ENCODE data around the gene FAM174C. TPM values are rescaled to one million over a fixed set of nuclear protein-coding genes. Genes with fewer than 3 reads are reported as not detected.

FAM174C gene
- total RNA-seq, 4 donors from 2014 or later = 37.4 to 76.7 (median 46.7) TPM

GRCh38 chr19:1312767-1313694 lies 37.7 kb downstream of the FAM174C start:
- no peak for TF ChIP-seq CTCF (IDR thresholded peaks at IDR 0.05; ENCODE audit: low read depth)

DNA sequence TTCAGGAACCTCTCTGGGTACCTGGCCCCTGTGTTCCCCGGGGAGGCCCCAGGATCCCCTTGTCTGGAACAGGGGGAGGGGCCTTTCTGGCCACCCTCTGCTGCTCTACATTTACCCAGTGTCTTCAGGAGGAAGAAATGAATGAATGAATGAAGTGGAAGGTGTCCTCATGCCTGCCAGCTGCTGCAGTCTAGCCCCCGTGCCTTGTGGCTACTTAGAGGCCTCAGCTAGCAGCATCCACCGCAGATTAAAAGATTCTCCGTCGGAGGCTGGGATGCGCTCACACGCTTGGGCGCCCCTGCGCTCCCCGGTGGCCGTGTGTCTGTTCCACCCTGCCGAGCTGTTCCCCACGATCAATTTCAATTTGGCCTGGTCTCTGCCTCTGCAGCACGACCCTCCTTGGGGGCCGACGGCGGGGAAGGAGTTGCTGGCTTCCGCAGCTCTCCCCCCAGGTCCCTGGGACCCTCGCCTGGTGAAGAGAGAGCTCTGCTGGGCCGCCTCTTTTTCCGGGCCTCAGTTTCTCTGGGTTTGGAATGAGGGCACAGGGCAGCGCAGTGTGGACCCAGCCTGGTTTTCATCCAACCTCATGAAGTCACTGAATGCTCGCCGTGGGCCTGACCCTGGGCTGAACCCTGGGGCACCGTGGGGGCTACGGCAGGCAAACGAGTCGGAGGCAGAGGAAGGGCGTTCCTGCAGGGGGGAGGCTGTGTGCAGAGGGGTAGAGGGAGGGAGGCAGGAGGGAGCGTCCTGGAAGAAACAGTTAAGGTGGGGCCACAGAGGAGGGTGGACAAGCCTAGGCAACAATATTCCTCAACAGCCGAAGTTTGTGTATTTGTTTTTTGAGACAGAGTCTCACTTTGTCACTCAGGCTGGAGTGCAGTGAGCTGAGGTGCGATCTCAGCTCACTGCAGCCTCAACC lies 38.6 kb downstream of the FAM174C start:
- no peak for TF ChIP-seq CTCF (IDR thresholded peaks at IDR 0.05; ENCODE audit: low read depth)

GRCh38 chr19:1315470-1316166 lies 40.3 kb downstream of the FAM174C start:
- no peak for TF ChIP-seq CTCF (IDR thresholded peaks at IDR 0.05; ENCODE audit: low read depth)

- no peak for TF ChIP-seq CTCF (IDR thresholded peaks at IDR 0.05; ENCODE audit: low read depth)
Observed at GRCh38 chr19:1316466-1316865, 41.1 kb downstream of the FAM174C start.

DNA sequence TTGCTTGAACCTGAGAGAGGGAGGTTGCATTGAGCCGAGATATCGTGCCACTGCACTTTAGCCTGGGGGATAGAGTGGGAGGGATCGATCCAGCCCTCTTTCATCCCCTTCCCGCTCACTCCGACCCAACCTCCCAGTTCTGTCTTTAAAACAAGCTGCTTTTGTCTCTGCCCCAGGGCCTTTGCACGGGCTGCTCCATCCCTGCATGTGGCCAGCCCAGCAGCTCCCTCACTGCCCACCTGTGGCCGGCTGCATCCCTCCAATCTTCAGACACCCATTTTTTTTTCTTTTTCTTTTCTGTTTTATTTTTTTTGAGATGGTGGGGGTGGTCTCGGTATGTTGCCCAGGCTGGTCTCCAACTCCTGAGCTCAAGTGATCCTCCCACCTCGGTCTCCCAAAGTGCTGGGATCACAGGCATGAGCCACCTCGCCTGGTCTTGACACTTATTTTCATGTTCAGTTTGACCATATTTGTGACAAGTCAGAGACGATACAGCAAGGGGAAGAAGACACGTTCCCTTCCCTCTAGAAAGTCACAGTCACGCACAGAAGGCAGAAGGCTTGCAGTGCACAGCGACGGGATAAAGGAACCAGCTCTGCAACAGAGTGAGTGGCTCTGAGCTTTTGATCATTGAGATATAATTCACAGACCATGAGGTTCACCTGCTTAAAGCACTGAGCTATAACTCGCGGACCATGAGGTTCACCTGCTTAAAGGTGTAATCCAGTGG lies 42.1 kb downstream of the FAM174C start:
- TF ChIP-seq CTCF (IDR thresholded peaks at IDR 0.05; ENCODE audit: low read depth) = no peak

DNA sequence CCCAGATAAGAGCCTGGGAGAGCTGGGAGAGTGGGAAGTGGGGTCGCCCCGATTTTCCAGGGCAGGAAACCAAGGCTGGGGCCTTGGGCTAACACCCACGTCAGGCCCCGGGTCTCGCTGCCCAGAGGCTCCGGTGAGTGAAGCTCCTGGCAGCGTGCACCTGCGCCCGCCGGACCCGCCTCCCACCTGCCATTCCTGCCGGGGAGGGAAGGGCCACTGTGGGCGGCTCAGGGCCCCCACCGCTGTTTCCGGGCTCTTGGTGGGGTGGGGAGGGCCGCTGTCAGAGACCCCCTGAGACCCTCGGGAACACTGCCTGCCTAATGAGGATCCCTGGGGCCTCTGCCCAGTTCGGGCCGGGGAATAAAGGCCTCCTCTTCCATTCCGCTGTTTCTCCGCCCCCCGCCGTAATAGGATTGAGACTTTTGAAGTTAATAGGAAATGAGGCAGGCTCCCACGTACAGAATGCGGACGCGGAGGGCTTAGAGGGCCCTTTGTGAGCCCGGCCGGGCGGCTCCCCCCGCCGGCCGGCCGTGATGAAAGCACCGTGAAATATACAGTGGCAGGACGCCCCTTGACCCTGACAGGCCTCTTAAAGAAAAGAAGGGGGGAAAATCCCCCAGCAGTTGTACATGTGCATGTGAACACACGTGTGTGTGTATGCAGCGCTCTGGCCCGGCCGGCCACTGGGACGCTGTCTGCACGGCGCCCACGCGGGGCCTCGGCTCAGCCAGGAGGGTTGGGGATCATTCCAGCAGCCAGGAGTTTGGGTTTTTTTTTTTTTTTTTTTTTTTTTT lies 43.5 kb downstream of the FAM174C start:
- TF ChIP-seq CTCF (IDR thresholded peaks at IDR 0.05; ENCODE audit: low read depth) = no peak
